ENCODE measurements around the gene ITPR1.
A peak's percentile ranks its signal among the peaks of the same experiment; 100 is the strongest.

The ITPR1 gene

DNA sequence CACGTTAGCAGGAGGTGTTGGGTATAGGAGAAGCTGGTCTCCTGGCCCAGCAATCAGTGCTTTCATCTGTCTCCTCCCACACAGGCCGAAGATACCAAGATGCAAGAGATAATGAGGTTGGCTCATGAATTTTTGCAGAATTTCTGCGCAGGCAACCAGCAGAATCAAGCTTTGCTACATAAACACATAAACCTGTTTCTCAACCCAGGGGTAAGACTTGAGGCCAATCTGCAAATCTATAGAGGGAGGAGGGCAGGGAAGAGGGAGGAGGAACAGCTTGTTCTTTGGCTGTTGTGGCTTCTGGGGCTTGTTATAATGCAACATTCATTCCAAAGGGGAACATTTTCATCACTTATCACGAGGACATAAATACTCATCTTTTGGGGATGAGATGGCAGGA lies 195.3 kb downstream of the ITPR1 start:
- no peak for DNase-seq (ENCODE audit: low spot score)
- TF ChIP-seq, protein P1, sequence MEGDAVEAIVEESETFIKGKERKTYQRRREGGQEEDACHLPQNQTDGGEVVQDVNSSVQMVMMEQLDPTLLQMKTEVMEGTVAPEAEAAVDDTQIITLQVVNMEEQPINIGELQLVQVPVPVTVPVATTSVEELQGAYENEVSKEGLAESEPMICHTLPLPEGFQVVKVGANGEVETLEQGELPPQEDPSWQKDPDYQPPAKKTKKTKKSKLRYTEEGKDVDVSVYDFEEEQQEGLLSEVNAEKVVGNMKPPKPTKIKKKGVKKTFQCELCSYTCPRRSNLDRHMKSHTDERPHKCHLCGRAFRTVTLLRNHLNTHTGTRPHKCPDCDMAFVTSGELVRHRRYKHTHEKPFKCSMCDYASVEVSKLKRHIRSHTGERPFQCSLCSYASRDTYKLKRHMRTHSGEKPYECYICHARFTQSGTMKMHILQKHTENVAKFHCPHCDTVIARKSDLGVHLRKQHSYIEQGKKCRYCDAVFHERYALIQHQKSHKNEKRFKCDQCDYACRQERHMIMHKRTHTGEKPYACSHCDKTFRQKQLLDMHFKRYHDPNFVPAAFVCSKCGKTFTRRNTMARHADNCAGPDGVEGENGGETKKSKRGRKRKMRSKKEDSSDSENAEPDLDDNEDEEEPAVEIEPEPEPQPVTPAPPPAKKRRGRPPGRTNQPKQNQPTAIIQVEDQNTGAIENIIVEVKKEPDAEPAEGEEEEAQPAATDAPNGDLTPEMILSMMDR (IDR thresholded peaks at IDR 0.05; ENCODE audit: extremely low read depth, missing control alignments): no peak

DNA sequence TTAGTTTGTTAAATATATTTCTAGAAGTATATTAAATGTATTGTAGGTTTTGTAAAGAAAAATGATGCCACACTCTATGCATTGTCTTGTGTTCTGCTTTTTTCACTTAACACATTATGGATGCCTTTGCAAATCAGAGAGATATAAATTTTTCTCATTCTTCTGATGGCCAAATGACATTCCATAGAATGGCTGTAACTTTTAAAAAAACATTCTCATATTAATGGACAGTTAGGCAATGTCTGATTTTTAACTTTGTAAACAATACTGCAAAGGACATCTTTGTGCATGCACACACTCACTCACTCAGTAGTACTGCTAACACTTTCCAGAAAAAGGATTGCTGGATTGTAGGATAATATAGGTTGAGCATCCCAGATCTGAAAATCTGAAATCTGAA lies 195.9 kb downstream of the ITPR1 start:
- TF ChIP-seq, protein P1 (IDR thresholded peaks at IDR 0.05; ENCODE audit: extremely low read depth, missing control alignments): no peak
- no peak for DNase-seq (ENCODE audit: low spot score)

DNA sequence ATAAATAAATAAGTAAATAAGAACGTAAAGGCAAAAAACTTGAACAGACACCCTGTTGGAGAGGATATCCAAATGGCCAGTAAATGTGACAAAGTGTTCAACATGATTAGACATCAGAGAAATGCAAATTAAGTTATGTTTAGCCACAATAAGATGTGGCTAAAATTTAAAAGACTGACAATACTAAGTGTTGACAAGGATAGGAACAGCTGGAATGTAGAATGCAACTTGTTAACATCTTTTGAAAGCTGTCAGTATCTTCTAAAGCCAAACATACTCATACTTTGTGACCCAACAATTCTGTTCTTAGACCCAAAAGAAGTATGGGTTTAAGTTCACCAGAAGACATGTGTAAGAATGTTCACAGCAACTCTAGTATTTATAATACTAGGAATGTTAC lies 197.1 kb downstream of the ITPR1 start:
- no peak for DNase-seq (ENCODE audit: low spot score)
- TF ChIP-seq, protein P1 (IDR thresholded peaks at IDR 0.05; ENCODE audit: extremely low read depth, missing control alignments): no peak

DNA sequence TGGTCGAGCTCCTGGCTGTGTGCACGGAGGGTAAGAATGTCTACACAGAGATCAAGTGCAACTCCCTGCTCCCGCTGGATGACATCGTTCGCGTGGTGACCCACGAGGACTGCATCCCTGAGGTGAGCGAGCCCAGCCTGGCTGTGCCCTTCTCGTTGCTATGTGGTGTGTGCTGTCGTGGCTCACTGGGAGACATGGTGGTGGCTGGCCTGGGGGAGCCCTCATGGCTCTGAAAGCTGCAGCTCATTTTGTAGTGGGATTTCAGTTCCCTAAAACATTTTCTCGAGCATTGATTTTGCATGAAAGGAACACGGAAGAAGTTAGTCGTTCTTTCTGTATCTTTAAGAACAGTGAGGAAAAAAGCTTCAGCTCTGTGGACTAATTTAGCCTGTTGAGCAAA lies 200.5 kb downstream of the ITPR1 start:
- peak; percentile 42 for DNase-seq (ENCODE audit: low spot score)
- TF ChIP-seq, protein P1 (IDR thresholded peaks at IDR 0.05; ENCODE audit: extremely low read depth, missing control alignments): no peak

DNA sequence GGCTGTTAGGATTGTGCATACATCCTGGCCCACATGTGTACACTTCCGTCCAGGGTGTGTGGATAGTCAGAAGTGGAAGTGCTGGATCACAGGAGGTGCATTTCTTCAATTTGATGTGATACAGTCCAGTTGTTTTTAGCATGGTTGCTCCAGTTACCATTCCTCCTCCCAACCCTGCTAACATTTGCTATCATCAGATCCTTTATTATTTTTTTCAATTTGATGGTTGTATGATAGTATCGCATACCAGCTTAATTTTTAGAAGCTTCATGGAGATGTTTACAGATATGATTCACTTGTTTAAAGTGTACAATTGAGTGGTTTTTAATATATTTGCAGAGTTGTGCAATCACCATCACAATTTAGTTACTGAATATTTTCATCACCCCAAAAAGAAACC lies 202.7 kb downstream of the ITPR1 start:
- DNase-seq (ENCODE audit: low spot score): no peak
- TF ChIP-seq, protein P1 (IDR thresholded peaks at IDR 0.05; ENCODE audit: extremely low read depth, missing control alignments): no peak

DNA sequence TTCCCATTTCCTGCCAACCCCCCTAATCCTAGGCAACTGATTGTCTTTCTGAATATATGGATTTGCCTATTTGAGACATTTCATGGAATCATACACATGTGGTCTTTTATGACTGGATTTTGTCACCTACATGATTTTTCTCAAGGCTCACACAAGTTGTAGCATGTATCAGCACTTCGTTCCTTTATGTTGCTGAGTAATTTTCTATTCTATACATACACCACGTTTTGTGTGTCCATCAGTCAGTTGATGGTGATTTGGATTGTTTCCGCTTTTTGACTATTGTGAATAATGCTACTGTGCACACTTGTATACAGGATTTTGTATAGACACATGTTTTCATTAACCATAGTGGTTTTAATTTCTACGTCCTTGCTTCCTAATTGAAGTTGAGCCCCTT lies 203.1 kb downstream of the ITPR1 start:
- TF ChIP-seq, protein P1 (IDR thresholded peaks at IDR 0.05; ENCODE audit: extremely low read depth, missing control alignments): no peak

DNA sequence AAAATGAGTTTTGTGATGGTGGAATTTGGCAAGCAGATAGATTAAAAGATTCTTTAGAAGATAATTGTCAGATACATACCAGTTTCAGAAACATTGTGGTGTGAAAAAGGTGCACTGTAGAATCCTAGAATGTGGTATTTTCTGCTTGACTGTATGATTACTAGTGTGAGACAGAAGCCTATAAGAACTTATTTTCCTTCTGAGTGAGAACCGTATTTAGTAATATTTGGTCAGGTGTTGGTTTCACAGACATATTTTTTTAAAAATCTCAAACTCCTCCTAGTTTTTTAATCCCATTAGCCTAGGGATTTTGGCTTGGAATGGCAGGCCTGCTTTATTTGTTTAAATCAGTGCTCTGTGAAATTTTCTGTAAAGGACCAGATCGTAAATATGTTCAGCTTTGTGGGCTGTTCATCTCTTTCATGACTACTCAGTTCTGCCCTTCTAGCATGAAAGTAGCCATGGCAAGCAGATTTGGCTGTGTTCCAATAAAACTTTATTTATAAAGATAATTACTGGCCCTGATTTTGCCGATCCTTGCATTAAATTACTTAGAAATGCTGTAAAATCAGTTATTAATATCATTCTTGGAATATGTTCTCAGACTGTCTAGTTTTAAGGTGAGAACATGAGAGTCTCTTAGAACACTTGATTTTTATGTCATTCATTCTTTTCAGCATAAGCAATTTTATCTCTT lies 205.1 kb downstream of the ITPR1 start:
- DNase-seq (ENCODE audit: low spot score): no peak
- TF ChIP-seq, protein P1 (IDR thresholded peaks at IDR 0.05; ENCODE audit: extremely low read depth, missing control alignments): no peak

More for the DNA sequence above, 203.1 kb downstream of the ITPR1 start:
- no peak for DNase-seq (ENCODE audit: low spot score)

Data from GM20000 (cell line).